H1 (cell line): ENCODE measurements around the gene RNASET2. TPM values are rescaled to one million over a fixed set of nuclear protein-coding genes. Genes with fewer than 3 reads are reported as not detected.

Experiments used
- POLR2AphosphoS5 ChIP-seq: IDR thresholded peaks from 2 replicates; pipeline ENCODE4 v1.6.1; 2011; ENCODE audit warnings: low read depth, low read length
- RFX5 ChIP-seq: IDR thresholded peaks from 2 replicates; pipeline ENCODE4 v1.6.1; 2011; ENCODE audit warnings: low read depth, low read length, improper control_type of control experiment, borderline replicate concordance
- SIRT6 ChIP-seq: IDR thresholded peaks from one replicate; pipeline ENCODE4 v1.7.1; 2012; ENCODE audit warnings: low read length, inconsistent platforms
- polyA plus RNA-seq, 7 experiments: library from polyadenylated mRNA; depleted of rRNA in 3 of 7; stranded (reverse) in 5 of 7; unstranded in 2 of 7; fragments of >200 nt in 5 of 7; fragments of 200-250 nt in 2 of 7; gene quantifications; 1 replicate in 5 of 7; 2 replicates in 1 of 7; 4 replicates in 1 of 7; pipeline versions ENCODE4 v1.2.1 to v1.2.3, GENCODE V29; 2011 to 2013; ENCODE audit warnings: missing spikeins in 2 of 7, mixed read lengths in 2 of 7
- total RNA-seq: library from RNA; stranded (reverse); fragmentation: NEBNext Ultra II Directional; extraction: Animal tissue kit (Norgen Biotek cat#: 25700); gene quantifications from 2 replicates; pipeline ENCODE4 v1.2.1, GENCODE V29; 2021
- TF ChIP-seq, protein P1 (sequence below): fragments of 300-600 bp; sonication (generic); IDR thresholded peaks from 2 replicates; pipeline ENCODE4 v1.7.1; 2012; ENCODE audit warnings: low read length, moderate library complexity, mild to moderate bottlenecking, inconsistent platforms; ENCODE audit not compliant: insufficient replicate concordance

RNASET2 gene
- total and polyA plus RNA-seq, 2 of the 8 experiments (the other 6 are each of a cell fraction or from before 2014, with no cell fraction given): 15.7 to 22.9 TPM

DNA sequence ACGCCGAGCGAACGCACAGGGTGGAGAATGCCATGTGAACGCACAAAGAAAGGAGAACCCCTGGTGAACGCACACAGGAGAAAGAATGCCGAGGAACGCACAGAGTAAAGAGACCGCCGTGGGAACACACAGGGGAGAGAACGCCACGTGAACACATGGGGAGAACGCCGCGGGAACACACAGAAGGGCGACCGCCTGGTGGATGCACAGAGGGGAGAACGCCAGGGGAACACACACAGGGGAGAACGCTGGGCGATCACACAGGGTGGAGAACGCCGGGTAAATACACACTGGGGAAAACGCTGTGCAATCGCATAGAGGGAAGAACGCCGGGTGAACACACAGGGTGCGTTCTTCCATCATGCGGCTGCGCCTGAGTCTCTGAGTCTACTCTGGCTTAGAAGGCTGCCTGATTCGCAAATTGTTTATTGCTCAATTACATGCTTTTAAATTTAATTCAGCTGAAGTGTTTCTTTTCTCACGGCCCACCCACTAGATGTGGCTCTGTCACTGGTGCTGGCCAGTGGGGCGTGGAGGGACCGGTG is 54.1 kb downstream of the RNASET2 start (continued):
- TF ChIP-seq, protein P1, sequence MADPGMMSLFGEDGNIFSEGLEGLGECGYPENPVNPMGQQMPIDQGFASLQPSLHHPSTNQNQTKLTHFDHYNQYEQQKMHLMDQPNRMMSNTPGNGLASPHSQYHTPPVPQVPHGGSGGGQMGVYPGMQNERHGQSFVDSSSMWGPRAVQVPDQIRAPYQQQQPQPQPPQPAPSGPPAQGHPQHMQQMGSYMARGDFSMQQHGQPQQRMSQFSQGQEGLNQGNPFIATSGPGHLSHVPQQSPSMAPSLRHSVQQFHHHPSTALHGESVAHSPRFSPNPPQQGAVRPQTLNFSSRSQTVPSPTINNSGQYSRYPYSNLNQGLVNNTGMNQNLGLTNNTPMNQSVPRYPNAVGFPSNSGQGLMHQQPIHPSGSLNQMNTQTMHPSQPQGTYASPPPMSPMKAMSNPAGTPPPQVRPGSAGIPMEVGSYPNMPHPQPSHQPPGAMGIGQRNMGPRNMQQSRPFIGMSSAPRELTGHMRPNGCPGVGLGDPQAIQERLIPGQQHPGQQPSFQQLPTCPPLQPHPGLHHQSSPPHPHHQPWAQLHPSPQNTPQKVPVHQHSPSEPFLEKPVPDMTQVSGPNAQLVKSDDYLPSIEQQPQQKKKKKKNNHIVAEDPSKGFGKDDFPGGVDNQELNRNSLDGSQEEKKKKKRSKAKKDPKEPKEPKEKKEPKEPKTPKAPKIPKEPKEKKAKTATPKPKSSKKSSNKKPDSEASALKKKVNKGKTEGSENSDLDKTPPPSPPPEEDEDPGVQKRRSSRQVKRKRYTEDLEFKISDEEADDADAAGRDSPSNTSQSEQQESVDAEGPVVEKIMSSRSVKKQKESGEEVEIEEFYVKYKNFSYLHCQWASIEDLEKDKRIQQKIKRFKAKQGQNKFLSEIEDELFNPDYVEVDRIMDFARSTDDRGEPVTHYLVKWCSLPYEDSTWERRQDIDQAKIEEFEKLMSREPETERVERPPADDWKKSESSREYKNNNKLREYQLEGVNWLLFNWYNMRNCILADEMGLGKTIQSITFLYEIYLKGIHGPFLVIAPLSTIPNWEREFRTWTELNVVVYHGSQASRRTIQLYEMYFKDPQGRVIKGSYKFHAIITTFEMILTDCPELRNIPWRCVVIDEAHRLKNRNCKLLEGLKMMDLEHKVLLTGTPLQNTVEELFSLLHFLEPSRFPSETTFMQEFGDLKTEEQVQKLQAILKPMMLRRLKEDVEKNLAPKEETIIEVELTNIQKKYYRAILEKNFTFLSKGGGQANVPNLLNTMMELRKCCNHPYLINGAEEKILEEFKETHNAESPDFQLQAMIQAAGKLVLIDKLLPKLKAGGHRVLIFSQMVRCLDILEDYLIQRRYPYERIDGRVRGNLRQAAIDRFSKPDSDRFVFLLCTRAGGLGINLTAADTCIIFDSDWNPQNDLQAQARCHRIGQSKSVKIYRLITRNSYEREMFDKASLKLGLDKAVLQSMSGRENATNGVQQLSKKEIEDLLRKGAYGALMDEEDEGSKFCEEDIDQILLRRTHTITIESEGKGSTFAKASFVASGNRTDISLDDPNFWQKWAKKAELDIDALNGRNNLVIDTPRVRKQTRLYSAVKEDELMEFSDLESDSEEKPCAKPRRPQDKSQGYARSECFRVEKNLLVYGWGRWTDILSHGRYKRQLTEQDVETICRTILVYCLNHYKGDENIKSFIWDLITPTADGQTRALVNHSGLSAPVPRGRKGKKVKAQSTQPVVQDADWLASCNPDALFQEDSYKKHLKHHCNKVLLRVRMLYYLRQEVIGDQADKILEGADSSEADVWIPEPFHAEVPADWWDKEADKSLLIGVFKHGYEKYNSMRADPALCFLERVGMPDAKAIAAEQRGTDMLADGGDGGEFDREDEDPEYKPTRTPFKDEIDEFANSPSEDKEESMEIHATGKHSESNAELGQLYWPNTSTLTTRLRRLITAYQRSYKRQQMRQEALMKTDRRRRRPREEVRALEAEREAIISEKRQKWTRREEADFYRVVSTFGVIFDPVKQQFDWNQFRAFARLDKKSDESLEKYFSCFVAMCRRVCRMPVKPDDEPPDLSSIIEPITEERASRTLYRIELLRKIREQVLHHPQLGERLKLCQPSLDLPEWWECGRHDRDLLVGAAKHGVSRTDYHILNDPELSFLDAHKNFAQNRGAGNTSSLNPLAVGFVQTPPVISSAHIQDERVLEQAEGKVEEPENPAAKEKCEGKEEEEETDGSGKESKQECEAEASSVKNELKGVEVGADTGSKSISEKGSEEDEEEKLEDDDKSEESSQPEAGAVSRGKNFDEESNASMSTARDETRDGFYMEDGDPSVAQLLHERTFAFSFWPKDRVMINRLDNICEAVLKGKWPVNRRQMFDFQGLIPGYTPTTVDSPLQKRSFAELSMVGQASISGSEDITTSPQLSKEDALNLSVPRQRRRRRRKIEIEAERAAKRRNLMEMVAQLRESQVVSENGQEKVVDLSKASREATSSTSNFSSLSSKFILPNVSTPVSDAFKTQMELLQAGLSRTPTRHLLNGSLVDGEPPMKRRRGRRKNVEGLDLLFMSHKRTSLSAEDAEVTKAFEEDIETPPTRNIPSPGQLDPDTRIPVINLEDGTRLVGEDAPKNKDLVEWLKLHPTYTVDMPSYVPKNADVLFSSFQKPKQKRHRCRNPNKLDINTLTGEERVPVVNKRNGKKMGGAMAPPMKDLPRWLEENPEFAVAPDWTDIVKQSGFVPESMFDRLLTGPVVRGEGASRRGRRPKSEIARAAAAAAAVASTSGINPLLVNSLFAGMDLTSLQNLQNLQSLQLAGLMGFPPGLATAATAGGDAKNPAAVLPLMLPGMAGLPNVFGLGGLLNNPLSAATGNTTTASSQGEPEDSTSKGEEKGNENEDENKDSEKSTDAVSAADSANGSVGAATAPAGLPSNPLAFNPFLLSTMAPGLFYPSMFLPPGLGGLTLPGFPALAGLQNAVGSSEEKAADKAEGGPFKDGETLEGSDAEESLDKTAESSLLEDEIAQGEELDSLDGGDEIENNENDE: no peak
- no peak for TF ChIP-seq SIRT6
- no peak for TF ChIP-seq RFX5
- TF ChIP-seq POLR2AphosphoS5: no peak
